NCI-H460 (cell line): ENCODE results near the gene PIP4P1. TPM values are rescaled to one million over a fixed set of nuclear protein-coding genes. Genes with fewer than 3 reads are reported as not detected.
A peak's percentile ranks its signal among the peaks of the same experiment; 100 is the strongest.
"Not testable (repeated sequence)": the region's sequence is repeated elsewhere in the genome, so short reads cannot be mapped to it uniquely, and the experiment has no call there.

Source experiments
- DNase-seq: peaks from one replicate; pipeline ENCODE4 v3.0.0-alpha.2; 2016; ENCODE audit warnings: low read depth; ENCODE audit errors: extremely low read depth
- total RNA-seq: library from RNA; depleted of rRNA; stranded (reverse); fragments of >200 nt; shearing (Covaris generic); gene quantifications from 2 replicates; pipeline ENCODE4 v1.2.3, GENCODE V29; 2014

The PIP4P1 gene
- total RNA-seq, 1 experiment from 2014 or later, result 20.6 TPM

DNA sequence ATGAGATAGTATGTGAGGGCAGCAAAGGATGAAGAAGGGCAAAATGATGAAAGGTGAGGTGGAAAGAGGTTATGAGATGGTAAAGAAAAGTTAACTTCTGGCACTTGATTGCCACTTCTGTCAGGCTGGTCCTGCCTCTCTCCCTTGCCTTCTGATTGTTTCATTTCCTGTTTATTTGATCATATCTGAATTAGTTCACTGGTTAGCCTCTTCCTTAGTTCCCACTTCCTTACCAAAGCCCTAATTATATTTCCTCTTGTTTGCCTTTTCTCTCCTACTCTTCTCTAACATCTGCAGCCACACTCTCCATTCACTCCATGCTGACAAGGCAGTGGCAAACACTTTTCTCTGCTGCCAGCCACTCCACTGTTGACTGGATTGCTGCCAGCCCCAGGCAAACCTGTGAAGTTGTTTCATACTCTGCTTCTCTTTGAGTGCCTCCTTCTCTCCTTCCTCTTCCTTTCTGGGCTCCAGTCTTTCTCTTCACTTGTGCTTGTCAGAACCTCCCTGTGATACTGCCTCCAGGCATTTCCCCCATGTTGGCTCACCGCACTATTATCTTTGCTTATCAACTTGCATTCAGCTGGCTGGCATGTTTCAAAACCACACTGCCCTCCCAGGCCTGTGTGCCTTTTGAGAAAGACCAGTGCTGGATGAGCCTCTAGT lies 16.1 kb upstream of the PIP4P1 start:
- no peak for DNase-seq

DNA sequence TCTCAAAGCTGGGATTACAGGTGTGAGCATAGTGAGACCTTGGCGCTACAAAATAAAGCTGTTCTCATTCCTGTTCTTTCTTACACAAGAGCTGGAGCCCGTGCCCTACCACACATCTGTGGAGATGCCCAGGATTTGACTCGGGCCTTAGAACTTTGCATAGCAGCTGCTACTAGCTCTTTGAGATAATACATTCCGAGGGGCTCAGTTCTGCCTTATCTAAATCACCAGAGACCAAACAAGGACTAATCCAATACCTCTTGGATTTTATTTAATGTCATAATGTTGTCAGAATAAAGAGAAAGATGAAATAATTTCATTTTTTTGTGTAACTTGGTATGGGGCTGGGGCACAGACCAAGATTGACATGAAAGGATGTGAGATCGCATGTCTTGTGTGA lies 15.5 kb upstream of the PIP4P1 start:
- no peak for DNase-seq

DNA sequence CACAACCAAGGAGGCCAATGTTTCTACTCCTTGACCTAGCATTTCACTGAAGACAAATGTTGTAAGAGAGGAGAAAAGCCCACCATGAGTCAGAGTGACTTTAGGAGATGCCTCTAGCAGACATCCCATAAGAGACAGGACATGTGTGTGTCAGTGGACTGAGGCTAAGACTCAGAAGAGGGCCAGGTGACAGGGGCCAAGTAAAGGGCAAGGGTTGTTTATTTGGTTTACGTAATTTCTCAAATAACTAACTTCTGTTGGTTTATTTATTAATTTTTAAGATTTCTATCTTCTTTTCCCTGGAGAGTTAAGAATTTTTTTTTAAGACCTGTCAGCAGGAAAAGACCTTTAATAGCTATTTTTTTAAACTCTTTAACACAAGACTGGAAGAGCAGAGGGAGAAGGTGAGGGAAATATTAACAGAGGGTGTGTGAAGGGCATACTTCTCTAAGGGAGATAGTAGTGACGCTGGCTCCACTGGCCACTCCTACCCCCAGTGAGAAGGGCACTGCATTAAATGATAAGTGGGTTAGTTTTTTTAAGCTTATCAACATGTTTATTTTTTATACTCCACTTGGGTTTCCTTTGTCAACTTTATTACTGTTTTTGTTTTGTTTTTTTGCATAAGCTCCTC lies 11.4 kb upstream of the PIP4P1 start:
- no peak for DNase-seq

DNA sequence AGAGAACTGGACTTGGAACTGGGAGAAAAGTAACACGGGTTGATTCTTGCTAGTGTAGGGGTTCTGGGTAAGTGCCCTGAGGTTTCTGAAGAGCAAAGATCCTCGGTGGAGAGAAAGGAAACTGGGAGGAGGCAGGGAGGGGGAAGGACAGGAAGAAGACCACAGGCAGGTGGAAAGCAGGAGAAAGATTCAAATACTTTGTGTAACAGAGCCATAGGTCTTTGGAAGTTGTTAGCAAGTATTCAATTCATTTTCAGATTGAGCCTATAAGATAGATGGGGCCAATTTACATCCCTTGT lies 9.3 kb upstream of the PIP4P1 start:
- no peak for DNase-seq

DNA sequence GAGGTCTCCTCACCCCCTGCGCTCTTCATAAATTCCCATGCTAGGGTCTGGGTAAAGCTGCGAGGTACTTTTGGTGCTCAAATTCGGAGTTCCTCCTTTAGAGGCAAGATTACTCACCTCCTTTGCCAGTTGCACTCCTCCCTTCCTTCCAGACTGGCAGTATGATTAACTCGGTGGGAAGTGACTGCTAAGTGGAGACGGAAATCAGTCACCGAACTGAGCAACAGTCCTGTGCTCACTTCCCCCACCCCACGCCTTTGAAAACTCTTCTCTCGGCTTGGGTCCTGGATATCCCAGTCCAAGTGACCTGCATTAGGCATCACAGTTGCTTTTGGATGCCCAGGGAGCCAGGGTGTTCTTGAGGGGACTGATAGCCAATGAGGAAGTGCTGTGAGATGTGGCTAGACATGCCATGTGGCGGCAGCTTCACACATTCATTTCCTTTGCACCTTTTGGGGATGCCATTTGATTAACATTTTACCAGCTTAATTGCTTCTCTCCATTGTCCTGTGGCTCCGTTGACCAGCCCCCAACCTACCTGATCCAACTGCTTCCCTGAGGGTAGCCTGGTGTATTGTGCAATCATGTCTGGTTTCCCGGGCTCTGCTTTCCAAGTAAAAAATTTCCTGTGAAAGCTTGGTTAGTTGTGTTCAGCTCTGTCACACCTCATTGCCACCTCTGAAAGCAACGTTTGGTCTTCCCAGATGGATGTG lies 8.8 kb upstream of the PIP4P1 start:
- DNase-seq, result peak; percentile 54

DNA sequence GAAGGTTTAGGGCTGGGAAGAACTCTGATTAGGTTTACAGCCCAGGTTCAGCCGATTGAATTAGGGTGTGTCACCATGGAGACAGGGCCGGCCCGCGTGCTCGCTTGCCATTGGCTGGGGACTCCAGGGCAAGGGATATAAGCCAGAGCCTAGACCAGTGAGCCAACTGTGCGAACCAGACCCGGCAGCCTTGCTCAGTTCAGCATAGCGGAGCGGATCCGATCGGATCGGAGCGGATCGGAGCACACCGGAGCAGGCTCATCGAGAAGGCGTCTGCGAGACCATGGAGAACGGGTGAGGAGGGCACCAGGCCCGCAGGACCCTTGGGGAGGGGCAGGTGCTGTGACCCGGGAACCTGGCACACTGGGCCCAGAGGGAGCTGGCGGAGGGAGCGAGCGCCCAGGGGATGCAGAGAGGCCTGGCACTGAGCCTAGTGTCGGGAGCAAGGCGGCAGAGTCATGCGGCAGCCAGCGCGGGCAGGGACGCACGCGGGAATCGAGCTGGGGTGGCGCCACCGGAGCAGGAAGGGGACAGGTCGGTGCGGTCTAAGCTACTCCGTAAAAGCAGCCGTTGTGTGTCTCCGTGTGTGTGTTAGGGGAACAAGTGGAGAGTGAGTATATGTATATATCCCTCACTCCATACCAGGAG lies 8.1 kb upstream of the PIP4P1 start, which contains the start of gene PNP:
PNP (plus strand) TSS at position 165 of the 648 bp plus-strand sequence; CDS start at position 284, 119 bp downstream.
- peak; percentile 88 for DNase-seq

DNA sequence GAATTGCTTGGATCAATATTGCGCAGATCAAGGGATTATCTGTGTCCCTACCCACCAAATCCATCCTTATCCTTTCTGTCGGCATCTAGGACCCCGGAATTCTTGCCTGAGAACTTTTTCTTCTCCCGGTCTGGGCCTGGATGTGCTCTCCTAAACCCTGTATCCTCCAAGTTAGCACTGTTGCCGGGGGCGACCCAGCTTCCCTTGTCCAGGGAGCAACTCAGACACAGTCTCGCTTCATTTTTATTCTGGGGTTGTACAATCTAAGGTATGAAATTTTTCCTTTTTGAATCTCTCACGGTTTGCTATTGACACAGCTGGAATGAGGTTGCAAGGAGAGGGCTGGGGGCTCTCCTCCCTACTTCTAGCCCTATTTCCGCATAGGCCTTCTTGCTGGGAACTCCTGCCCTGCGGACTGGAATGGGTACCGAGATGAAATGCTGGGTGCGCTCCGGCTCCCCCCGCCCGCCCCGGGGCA lies 7.6 kb upstream of the PIP4P1 start:
- no peak for DNase-seq

DNA sequence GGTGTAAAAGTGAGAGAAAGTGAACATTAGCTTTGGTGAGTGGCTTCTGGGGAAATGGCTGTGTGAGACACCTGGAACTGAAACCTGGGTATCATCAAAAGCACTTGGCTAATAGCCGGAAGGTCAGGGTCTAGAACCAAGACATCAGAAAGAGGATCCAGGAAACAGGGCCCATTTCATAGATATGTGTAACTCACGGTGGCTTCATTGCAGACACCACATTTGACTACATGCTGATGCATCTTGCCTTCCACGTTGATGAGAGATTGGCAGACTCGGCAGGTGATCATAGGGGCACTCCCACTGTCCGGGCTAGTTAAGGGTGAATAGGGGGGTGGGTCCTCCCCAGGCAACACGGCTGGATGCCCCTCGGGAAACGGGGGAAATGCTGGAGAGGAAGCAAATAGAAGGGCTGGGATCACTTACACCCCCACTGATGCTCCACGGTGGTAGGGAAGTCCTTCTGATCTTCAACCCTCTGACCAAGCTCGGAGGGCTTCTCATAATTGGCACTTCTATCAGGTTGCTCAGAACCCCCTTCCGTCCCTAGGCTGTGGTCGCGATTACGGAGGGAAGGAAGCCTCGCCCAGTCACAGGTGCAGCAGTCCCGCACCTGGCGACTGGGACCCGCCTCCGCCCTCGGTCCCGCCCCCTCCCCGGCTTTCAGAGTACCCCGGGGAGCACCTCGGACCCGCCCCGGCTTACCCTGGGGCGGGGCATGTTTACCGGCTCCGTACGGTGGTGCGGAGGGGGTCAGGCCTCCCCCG lies 593 bp downstream of the PIP4P1 start:
- DNase-seq, result no peak

DNA sequence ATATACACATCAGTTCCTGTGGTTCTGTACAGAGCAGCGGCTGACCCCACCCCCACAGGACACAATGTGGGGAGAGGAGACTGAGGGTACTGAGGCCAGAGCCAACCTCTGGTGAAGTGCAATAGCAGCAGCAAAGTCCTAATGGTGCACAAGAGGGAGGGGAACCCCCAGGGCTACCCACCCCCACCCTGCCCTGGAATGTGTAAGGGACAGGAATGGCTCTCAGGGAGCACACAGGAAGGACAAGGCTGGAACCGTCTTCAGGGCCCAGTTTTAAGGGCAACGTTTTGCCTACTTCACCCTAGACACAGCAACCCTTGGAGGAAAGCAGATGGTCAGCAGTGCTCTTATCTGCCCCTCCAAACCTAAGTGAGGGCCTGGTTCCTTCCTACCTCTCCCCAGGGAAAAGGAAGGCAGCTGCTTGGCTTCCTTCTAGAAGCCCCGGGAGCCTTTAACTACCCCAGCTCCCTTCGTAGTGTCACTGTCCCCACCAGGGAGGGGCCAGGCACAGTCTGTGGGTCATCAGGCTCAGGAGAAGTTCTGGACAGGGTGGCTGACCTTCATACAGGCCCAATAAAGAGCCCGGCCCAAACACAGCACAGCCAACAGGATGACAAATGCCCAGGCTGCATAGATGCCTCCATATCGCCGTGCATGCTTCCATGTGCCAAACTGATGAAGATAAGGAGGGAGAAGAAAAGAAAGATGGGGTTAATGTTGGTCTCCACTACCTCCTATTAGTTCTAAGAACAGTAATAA lies 3.0 kb downstream of the PIP4P1 start:
- no peak for DNase-seq

DNA sequence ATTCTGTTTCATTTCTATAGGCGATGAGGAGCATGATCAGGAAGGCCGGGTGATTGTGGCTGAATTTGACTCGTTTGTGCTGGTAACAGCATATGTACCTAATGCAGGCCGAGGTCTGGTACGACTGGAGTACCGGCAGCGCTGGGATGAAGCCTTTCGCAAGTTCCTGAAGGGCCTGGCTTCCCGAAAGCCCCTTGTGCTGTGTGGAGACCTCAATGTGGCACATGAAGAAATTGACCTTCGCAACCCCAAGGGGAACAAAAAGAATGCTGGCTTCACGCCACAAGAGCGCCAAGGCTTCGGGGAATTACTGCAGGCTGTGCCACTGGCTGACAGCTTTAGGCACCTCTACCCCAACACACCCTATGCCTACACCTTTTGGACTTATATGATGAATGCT lies 4.3 kb downstream of the PIP4P1 start:
- DNase-seq, result no peak

DNA sequence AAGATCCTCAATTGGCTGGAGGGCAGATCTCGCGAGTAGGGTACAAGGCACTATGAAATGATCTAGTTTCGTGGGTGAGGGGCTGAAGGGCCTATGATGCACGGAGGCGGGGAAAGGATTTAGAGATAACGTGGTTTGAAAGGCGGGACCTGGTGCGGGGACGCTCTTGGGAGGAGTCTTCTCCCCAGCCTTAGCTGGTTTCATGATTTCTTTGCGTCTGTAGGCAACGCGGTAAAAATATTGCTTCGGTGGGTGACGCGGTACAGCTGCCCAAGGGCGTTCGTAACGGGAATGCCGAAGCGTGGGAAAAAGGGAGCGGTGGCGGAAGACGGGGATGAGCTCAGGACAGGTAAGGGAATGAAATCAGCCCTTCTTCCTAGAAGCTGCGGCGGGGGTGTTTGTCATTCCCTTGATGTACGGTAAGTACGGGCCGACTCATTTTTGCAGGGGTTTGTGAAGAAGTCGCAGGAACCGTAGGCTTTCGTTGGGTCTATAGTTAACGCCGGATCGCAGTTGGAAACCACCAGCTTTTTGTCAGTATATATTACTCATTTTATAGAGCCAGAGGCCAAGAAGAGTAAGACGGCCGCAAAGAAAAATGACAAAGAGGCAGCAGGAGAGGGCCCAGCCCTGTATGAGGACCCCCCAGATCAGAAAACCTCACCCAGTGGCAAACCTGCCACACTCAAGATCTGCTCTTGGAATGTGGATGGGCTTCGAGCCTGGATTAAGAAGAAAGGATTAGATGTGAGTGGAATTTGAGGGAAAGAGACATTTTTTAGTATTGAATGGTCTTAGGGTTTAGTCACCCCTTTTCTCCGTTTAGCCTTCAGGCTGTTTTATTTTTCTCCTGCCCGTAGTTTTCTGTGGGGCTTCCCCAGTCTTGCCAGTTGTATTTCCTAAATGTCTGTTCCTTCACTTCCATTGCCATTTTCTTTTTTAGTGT lies 5.6 kb downstream of the PIP4P1 start:
- peak; percentile 67 for DNase-seq

DNA sequence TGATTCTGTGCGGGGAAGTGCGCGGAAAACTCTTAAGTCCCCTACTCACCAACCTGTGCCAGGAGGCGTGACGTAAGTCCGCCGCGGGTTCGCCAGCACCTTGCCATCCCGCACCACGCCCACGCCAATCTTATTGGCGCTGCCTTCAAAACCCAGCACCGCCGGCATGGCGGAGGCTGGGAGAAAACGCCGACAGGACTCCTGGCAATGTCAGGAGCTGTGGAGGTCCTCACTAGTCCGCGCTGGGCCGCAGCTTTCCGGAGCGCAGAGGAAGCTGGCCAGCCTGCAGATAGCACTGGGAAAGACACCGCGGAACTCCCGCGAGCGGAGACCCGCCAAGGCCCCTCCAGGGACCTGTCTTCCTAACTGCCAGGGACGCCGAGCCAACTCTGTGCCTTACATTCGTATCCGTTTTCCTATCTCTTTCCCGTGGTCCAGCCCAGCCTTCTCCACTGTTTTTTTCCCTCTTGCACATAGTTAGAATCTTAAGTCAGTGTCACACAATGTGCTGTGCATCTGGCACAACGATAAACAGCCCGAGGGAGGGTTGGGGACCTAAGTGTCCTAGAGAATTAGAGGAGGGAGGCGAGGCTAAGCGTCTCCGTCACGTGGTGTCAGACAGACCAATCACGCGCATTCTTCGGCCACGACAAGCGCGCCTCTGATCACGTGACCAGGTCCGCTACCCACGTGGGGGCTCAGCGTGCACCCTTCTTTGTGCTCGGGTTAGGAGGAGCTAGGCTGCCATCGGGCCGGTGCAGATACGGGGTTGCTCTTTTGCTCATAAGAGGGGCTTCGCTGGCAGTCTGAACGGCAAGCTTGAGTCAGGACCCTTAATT lies 6.5 kb downstream of the PIP4P1 start, which contains the start of the genes APEX1 and OSGEP:
APEX1 (plus strand) TSS at position 711 of the 839 bp plus-strand sequence. CDS start 420 bp downstream, outside the sequence.
OSGEP (minus strand) TSS at position 297 of the 839 bp plus-strand sequence; CDS start at position 168, 129 bp downstream.
- peak; percentile 99 for DNase-seq

DNA sequence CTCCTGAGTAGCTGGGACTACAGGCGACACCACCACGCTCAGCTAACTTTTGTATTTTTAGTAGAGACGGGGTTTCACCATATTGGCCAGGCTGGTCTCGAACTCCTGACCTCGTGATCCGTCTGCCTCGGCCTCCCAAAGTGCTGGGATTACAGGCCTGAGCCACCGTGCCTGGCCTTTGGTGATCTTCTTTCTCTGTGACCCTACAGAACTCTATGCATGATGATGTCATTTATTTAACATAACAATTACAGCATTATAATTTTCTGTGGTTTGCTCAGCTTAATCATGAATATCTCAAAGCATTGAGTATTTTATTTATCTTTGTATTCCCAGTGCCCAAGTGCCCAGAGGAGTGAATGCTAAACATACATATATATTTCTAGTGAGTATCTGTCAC lies 8.4 kb downstream of the PIP4P1 start:
- DNase-seq, result not testable (repeated sequence)

DNA sequence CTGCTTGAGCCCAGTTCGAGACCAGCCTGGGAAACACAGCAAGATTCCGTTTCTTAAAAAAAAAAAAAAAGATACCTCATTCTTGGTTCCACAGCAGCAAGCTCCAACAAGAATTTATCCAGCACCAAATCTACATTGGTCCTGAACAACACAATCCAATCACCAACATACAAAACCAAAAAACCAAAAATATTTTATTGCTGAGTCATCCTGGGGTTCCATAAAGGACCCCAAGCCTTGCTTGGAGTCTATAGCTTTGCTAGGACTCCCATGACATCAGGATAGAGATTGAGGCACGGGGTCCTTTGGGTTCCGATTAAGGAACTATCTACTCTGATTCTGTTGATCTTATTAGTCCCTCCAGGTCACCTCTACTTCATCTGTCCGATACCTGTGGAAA lies 14.3 kb downstream of the PIP4P1 start:
- no peak for DNase-seq

DNA sequence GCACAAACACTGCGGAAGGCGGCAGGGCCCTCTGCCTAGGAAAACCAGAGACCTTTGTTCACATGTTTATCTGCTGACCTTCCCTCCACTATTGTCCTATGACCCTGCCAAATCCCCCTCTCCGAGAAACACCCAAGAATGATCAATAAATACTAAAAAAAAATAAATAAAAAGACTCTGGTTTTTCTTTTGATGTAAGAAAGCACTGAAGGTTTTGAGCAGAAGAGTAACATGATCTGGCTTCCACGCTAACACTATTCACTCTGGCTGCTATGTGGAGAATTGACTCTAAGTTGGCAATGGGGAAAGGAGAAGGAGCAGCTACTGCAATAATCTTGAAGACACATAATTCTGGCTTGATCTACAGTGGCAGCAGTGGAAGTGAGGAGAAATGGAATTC lies 17.6 kb downstream of the PIP4P1 start:
- DNase-seq, result not testable (repeated sequence)

DNA sequence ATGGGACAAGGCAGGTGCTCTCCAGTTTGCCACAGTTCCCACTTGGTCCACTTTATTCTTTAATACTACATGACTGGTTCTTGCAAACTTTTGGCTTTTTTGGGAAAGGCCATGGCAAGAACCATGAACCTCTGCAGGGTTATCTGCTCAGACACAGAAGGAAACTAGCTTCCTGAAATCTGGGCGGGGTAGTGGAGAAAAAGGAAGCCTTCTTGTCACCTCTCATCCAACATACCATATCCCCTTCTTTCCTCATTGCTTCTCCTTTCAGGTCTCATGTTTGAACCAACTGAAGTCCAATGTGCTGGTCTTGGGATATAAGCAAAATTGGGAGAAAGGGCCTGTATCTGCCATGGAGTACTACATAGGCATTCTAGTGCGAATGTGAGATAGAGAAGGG lies 19.8 kb downstream of the PIP4P1 start:
- DNase-seq, result no peak

DNA sequence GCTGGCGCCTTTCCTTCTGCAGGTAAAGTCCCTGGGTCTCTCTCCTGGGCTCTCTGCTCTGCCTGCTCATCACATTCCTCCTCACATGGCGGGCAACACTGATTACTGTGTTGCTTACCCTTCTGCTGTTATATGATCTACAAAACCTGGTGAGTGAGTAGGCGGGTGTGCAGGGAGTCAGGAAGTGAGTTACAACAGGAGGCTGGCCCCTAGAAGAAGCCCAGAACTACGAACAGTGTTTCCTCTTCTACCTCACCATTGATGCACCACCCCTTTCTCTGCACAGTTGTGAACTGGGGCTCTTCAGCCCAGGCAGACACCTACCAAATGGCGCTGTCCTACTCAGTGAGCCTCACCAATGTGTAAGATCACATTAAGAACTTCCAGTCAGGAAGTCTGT lies 20.4 kb downstream of the PIP4P1 start:
- DNase-seq, result no peak

DNA sequence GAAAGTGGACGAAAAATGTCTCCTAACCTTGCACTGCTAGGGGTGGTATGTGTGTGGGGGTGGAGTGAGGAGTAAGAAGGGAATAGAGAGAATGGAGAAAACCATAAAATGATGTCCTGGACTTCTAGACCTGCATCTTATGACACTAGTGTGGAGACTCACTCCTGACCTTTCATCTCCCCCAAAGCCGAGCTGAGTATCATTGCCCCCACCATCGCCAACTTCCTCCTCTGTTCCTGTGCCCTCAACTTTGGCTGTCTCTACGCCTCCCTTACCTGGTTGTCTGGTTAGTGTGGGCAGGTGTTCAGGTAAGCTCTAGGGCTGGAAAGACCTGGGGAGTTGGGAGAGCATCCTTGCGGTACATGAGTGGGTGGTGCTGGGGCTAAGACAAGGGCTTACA lies 20.8 kb downstream of the PIP4P1 start:
- no peak for DNase-seq
